ENCODE results near the gene HTRA2.

HTRA2 gene

DNA sequence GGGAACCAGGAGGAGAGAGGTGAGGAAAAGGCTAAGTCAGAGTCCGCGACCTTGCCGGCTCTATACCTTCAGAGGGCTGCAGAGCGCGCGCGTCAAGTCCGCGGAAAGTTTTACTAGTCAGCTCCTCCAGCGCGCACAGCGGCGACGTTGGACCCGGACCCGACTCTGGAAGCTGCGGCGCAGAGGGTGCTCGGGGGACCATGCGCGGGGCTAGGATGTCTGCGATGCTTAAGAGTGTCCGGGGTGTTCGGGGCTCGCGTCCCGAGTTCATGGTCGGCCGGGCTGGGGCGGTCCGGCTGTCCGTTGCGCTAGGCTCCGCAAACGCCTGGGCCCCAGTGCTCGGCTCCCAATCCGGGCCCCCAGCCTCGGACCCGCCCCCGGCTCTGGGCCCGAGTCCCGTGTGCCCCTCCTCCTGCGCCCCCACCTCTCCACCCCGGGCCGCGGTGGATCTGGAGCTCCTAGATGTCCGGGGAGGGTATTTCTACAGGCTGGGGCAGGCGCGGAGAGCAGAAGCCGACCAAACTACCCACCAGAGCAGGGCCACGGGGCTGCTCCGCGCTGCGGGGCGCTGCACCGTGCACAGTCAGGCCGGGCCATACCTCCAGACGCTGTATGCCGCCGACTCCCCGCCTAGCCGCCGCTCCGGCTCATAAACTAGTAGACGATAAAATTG is 30.3 kb upstream of the HTRA2 start, which contains the start of gene LBX2:
LBX2 (minus strand) TSS at position 337 of the 673 bp plus-strand sequence; CDS start at position 271, 66 bp downstream.
- intact Hi-C loops (cut with DNase I): no loop called here
- DNase-seq: no peak

- intact Hi-C loops (cut with DNase I): no loop called here
- no peak for DNase-seq
Observed at GRCh38 chr2:74499940-74500577, 29.7 kb upstream of the HTRA2 start.

DNA sequence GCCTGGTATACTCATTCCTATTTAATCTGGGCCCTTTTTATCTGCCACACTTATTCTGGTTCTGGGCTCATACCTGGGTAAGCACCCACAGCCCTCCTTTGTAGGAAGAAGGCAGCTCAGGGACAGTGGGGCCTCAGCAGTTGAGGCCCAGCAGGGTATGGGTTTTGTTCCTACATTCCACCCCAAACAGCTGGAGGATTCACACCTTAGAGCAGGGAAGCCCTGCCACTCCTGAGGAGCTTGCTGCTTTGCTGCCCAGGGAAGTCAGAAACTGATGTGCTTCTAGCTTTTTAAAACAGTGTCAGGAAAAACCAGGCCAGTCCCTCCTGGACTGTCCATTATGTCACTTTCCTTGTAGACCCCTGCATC is 29.2 kb upstream of the HTRA2 start:
- DNase-seq: no peak
- intact Hi-C loops (cut with DNase I): no loop called here

DNA sequence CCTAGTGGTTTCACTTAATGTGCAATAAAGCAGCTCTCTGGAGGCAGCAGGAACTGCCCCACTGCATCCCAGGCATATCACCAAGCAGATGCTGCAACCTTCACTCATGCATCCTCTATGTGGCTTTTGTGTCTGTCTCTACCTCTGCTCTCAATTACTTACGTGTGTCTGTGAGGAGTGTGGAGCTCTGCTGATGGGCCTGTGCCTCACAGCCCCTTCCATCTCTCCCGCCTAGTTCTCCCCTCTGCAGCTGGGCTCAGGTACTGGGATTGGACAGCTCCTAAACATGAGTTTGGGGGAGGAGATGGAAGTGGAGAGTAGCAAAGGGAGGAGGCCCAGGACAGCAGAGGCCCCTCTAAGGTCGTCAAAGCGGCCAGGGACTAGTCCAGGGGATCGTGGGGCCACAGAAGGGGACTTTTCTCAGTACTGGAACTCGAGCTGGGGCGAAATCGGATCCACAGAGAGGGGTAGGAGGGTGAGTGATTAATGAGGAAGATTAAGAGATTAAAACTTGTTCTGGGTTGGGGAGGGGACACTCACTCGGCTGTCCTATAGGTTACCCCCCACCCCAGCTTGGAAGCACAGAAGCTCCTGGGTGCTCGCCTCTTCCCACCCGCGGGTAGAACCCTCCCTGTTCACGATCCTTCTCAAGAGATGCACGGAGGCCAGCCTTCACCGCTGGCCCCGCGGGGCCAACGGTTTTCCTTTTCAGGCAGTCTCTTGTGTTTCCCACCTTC is 28.2 kb upstream of the HTRA2 start:
- intact Hi-C loops (cut with DNase I): no loop called here

GRCh38 chr2:74502147-74502719 is 27.5 kb upstream of the HTRA2 start:
- intact Hi-C loops (cut with DNase I): no loop called here
- no peak for DNase-seq

More for the DNA sequence above, 28.2 kb upstream of the HTRA2 start:
- DNase-seq: no peak

DNA sequence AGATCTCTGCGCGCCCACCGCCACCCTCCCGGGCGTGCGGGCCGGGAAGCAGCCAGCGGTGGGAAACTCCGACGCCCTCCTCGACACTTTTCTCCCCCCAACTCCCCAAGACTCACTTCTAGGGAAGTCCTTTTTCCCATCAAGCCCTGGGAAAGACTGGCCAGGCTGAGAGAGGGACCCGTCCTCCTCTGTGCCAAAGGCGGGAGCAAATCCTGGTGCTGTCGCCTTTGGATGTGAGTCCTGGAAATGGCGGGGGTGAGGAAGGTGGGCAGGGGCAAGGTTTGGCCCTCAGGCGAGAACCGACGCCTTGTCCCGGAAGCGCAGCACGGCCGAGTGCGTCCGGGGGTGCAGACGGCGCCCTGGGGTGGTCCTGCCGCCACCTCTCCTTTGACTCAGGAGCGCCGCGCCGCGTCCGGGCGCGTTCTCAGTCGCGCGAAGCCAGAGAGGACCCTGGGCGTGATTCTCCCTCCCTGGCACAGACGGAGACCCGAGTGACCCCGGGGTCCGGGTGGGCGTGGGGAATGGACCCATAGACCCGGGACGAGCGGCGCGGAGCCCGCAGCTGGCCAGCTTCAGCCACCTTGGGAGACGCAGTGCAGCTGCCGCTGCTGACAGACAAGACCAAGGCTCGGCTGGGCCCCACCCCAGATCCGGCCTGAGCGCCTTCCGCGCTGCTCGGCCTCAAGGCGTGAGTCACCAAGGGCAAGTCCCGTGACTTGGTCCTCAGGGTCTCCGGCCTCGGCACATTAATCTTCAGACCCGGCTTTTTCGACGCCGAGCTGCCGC is 26.8 kb upstream of the HTRA2 start:
- intact Hi-C loops (cut with DNase I): no loop called here
- DNase-seq: peak in 4 of 42 donors; percentile 14 to 53 (median 36)

DNA sequence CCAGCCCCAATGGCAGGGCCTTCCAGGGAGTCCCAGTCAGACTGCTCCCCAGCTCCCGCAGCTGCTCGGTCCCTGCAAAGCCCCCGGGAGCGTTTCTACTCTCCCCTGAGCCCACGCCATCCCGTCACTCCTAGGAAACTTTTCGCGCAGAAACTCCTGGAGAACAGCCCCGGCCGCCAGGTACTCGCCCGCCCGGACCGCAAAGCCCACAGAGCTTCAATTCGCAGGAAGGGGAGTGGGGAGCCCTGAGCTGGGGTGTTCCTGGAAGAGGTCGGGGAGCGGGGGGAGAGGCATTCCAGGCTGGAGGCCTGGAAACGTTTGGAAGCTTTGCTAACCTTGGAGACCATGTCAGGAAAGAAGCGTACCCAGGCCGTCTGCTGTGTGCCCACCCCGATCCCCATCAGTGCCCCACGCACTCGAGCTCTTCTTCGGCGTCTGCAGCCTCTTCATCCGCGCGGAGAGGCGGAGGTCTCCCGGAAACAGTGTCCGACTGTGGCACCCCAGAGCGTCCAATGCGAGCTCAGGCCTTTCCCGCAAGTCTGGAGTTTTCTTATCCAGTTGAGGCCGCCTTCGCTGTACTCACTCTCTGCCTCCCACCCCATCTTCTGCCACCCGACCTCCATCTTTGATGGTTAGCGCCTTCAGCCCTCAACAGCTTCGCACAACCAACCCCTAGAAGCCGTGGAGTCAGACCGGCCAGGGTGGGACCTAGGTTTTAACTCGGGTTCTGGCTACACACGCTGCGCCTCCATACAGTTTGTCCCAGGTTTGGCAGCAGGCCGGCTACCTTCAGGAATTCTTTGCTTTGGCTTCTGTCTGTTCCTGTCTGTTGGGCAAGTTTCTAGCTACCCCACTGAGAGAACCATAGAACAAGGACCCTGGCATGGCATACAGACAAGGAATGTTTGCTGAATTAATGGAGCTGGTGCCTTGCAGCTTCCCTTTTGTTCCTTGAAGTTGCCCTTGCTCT is 25.9 kb upstream of the HTRA2 start:
- intact Hi-C loops (cut with DNase I): no loop called here
- no peak for DNase-seq

DNA sequence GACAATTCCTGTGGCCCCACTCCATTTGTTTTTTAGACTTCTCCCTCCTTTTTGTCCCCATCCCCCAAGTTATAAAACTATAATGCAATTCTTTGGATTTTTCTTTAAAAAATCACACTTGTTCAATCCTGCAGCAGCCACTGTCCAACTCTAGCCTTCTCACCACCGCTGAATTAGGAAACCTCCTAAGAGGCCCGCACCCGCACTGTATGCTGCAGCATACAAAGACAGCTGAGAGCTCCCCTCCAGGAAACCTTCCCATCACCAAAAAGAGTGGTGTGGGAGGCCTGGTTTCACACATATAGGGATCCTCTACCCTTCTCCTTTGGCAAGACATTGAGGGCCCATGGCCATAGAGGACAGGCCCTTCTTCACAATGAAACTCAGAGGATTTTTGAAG is 25.1 kb upstream of the HTRA2 start:
- intact Hi-C loops (cut with DNase I): no loop called here
- DNase-seq: no peak

DNA sequence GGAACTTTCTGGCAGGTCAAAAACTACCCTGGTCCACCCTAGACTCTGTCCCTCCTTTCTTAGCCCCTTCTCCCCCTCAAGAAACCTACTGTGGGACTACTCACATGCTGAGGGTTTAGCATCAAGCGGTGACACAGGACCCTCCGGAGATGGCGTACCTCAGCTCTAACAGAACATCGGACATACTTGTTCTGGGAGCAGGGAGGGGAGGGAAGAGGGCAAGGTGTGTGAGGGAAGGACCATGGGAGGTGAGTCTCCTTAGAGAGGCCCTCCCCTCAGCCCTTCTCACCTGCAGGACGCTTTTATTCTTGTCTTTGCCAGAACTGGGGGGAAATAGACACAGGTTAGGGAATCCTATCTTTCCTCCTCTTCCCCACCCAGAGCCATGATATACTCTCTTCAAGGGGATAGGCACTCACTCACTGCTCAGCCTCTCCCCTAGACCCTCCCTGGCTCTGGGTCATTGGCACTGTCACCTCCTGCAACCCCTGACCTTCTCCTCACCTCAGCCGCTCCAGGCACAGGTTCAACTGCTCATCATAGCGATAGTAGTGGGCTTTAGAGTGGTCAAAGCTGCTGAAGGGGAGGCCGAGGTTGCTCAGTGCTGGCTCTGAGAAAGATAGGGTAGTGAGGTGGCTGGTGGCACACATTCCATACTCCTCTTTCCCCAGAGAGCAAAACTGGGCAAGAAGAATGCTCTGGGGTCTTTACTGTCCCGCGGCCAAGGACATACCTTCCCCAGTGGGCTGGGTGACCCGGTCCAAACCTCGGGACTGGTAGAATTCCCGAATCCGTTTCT is 24.1 kb upstream of the HTRA2 start:
- no peak for DNase-seq
- intact Hi-C loops (cut with DNase I): loop anchor here (2.0 kb wide), 1 partner anchor 23 kb away; the partner anchor contains the start of genes AUP1 and HTRA2

- peak; percentile 93 to 99 (median 98) for DNase-seq
- intact Hi-C loops (cut with DNase I): loop anchor here (2.0 kb wide), 1 partner anchor 21 kb away; the partner anchor contains the start of genes AUP1 and HTRA2
Observed at GRCh38 chr2:74507145-74507925, 22.4 kb upstream of the HTRA2 start, which contains the start of gene PCGF1. Gene PCGF1 (minus strand): TSS chr2:74507695. CDS start chr2:74507668, 27 bp downstream.

DNA sequence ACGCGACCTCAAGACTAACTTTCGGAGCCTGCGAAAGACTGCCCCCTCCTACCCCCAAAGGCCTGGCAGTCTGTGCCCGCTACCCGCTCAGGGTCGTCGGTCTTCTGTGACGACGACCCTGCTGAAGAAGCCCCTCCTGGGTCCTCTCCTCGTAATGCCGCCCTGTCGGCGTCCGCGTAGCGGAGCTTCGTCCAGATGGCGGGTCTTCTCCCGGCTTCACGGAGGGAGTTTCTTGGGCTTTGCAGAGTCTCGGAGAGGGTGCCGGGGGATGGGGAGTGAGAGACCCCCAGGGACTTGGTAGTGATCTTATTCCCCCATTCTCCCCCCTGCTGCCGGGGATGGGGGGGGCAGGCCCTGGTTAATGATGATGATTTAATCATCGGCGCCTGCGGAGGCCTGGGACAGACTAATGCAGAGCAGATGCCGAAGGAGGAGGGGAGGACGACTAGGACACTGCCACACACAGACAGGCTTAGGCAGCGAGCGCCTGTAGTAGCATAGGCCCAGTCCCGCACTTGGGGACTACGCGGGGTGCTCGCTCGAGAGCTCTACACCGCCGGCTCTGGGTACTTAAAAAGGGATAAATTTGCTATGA is 21.7 kb upstream of the HTRA2 start:
- peak in 36 of 42 donors; percentile 15 to 76 (median 48) for DNase-seq
- intact Hi-C loops (cut with DNase I): loop anchor here (2.0 kb wide), 1 partner anchor 21 kb away; the partner anchor contains the start of genes AUP1 and HTRA2

GRCh38 chr2:74510272-74510671 is 19.5 kb upstream of the HTRA2 start:
- intact Hi-C loops (cut with DNase I): no loop called here

GRCh38 chr2:74511104-74511989 is 18.4 kb upstream of the HTRA2 start:
- intact Hi-C loops (cut with DNase I): no loop called here
- no peak for DNase-seq

More at GRCh38 chr2:74510272-74510671, 19.5 kb upstream of the HTRA2 start:
- DNase-seq: no peak

DNA sequence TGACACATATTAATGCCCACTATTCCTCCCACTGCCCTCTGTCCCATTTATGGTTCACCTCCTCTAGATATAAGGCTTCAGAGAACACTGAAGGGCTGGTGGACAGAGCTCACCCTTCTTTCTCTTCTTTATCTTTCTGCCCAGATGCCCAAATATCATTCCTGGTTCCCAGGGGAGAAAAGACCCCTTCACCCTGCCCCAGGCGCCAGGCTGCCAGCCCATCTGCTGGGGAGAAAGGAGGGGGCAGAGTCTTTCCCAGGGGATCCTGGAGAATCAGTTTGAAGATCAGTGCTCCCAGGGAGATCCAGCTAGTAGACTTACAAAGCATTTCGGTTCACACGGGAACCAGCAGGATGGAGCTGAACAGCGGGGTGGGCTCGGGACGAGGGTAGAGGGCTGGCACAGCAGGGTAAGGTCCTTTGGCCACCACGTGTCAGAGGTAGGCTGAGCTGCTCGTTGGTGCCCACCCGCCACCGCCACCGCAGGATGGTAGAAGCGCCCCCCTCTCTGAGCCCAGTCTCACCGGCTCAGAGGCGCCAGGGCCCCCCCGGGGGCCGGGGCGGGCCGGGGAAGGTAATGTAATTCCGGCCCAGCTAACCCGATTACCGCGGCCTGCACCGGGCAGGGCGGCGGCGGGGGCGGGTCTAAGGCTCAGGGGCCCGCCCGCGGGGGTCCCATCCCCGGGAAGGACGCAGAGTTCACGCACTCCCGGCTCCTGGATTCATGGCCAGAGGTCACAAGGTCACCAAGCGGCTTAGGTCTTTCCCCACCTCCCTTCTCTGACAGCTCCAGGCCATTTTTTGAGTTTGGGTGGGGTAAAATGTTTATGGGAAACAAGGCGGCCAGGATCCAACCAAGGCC is 16.8 kb upstream of the HTRA2 start:
- intact Hi-C loops (cut with DNase I): no loop called here
- DNase-seq: no peak

All from head of caudate nucleus (tissue), 42 donors.